ENCODE measurements around the gene CHCHD5. TPM values are rescaled to one million over a fixed set of nuclear protein-coding genes. Genes with fewer than 3 reads are reported as not detected.

The CHCHD5 gene
- polyA plus RNA-seq, 3 donors from 2014 or later = 65.1 to 109 (median 81.0) TPM

DNA sequence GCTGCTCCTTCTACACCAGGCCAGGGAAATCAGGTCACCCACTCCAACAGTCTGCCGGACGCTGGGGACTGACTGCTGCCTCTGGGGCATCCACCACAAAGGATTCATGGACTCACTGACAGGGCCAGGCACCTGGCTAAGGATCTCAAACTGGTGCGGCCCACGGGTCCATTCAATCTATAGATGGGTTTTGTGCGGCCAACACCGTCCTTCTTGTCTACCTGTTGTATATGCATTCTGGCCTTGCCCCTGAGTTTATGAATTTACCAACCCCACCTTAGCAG, 50.4 kb downstream of the CHCHD5 start:
- Mint-ChIP-seq H3K9me3 (peaks cover 0 to 2% (median 0%) of the 10 kb centered on the region in 6 donors), H3K27ac (peak overlapping the region; percentile 94 to 100 (median 96)), H3K4me3 (peak overlapping the region; percentile 74 to 87 (median 83)), H3K4me1 (peaks cover 79 to 84% of the 10 kb centered on the region in 2 donors), H3K27me3 (ENCODE audit: low read depth in 3 of 3) (peaks cover 16 to 21% (median 18%) of the 10 kb centered on the region in 3 donors), H3K36me3 (peaks cover 0 to 13% (median 4%) of the 10 kb centered on the region in 3 donors)
- no peak for DNase-seq

DNA sequence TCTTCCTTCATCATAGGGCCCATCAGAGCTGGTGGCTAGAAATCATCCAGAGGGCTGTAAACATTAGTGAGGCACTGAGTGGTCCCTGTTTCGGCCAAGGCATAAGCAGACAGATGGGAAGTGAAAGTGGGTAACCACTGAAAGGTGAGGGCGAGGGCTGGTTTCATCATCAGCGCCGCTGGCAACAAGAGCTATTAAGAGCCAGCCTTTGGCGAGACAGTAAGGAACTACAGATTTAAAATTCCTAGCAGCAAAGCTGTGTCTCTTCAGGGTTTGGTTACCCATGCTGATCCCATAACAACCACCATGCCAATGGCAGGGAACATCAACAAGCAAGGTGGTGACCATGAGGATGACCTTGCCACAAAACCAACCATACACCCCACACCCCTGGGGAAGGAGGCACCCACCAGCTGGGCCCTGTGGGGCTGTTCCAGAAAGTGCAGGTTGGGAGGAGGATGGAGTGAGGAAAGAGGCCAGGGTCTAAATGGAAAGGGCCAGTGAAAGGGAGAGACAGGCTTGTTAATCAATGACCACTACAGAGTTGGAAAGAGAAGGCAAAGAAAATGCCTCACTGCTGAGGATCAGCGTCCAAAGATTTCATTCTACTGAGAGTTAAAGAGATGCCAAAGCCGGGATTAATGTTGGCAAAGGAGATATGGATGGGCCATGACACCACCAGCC, 52.3 kb downstream of the CHCHD5 start:
- Mint-ChIP-seq H3K4me1 (peaks cover 78 to 84% of the 10 kb centered on the region in 2 donors), H3K27ac (peak overlapping the region; percentile 70 to 100 (median 89)), H3K4me3 (peak overlapping the region in 4 of 5 donors; percentile 7 to 55 (median 40)), H3K36me3 (peaks cover 0 to 13% (median 4%) of the 10 kb centered on the region in 3 donors), H3K9me3 (no peaks in the 10 kb centered on the region), H3K27me3 (ENCODE audit: low read depth in 3 of 3) (peaks cover under 1 to 8% (median 6%) of the 10 kb centered on the region in 3 donors)
- no peak for DNase-seq

DNA sequence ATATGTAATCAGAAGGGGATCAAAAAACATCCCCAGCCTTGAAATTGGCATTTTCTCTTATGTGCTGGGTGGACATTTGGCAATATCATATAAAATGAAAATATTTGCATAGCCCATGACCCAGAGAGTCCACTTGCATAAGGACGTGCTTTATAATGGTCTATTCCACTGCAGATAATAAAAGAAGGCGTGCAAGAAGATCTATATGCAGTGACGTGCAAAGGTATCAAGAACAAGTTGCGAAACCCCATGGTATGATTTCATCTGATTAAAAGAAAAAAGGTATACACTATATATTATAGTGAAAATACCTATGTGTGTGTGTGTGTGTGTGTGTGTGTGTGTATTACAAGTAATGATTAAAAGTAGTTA, 52.9 kb downstream of the CHCHD5 start:
- Mint-ChIP-seq H3K27ac (peak overlapping the region in 2 of 6 donors; percentile 57 to 70), H3K4me1 (peaks cover 76 to 83% of the 10 kb centered on the region in 2 donors), H3K4me3 (no peak overlapping the region), H3K36me3 (peaks cover 0 to 13% (median 4%) of the 10 kb centered on the region in 3 donors), H3K27me3 (ENCODE audit: low read depth in 3 of 3) (peaks cover 0 to 6% (median 5%) of the 10 kb centered on the region in 3 donors), H3K9me3 (no peaks in the 10 kb centered on the region)
- no peak for DNase-seq

Other genes with a start within 250 kb of the CHCHD5 start
- 1 to 10 TPM in 1 of 3 donors, under 1 TPM in 2; 0.58 to 2.3 (median 0.76) TPM for gene RGPD8, start 151.0 kb upstream of the CHCHD5 start, polyA plus RNA-seq
- 1 to 10 TPM; 1.6 to 2.1 (median 1.7) TPM for gene TTL, start 102.5 kb upstream of the CHCHD5 start, polyA plus RNA-seq
- 10 to 100 TPM; 12.1 to 21.5 (median 17.1) TPM for gene POLR1B, start 42.1 kb upstream of the CHCHD5 start, polyA plus RNA-seq
- 10 to 100 TPM; 34.4 to 77.5 (median 73.1) TPM for gene SLC20A1, start 61.3 kb downstream of the CHCHD5 start, polyA plus RNA-seq
- under 1 TPM in 1 of 3 donors, not detected in 2; 0.24 TPM for gene NT5DC4, start 136.4 kb downstream of the CHCHD5 start, polyA plus RNA-seq
- under 1 TPM in 2 of 3 donors, not detected in 1; 0.08 to 0.91 TPM for gene CKAP2L, start 180.0 kb downstream of the CHCHD5 start, polyA plus RNA-seq
- not detected for gene IL1A, start 199.9 kb downstream of the CHCHD5 start, polyA plus RNA-seq

Measured in immature natural killer cell (primary cell).